ENCODE measurements around the gene SHANK3.

Gene SHANK3

DNA sequence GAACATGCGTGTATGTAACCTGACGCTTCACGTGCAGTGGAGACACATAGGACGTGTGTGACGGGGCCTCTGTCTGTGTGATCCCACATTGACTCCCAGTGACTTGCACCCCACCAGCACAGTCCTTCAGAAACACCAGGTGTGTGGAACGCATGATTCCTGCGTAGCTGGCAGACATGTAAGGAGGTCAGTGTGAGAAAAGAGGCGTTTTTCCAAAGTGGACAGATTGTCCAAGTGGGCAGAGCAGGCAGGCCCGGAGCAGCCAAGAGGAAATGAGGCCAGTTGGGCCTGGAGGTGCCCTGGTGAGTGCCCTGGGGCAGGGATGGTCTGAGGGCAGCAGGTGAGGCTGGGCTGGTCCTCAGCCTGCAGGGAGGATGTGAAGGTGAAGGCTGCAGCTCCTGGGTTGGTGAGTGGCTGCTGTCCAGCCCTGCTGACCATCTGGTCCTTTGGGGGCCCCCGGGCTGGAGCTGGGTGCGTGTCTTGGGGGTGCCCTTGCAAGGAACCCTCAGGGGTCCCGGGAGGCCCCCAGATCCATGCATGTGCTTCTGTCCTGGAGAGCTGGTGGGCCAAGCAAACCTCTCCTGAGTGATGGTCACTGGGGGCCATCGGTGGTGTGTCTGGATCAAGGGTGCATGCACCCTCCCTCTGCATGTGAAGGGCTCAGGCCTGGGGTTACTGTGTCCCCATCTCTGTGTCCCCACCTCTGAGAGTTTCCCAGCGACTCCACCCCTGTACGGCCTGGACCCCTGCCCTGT, 26.6 kb downstream of the SHANK3 start:
- DNase-seq (ENCODE audit: low read depth, low spot score): no peak

DNA sequence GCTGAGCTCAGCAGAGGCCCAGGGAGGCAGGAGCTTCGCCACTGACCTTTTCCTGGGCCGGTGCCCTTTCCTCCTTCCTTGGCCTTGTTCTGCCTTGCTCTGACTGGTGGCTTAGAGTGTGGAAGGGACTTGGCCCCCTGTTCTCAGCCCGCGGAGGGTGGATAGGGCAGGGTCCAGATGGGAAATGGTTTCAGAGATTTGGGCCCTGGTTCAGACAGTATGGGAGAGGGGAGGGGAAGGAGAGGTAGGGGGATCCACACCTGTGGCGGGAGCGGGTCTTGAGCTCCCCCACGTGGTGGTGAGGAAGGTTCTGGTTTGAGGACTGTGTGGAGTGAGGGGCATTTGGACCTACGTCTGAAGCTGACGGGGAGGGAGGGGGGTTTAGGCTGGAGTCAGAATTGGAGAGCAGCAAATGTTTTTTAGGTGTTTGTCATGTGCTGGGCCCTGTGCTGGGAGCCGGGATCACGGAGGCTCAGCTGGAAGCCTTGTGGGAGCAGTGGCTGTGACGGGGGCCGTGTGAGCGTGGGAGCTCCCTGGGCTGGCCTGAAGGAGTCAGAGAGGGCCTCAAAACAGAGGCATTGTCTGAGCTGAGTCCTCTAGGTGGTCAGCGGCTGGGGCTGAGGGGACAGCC, 27.2 kb downstream of the SHANK3 start:
- no peak for DNase-seq (ENCODE audit: low read depth, low spot score)

DNA sequence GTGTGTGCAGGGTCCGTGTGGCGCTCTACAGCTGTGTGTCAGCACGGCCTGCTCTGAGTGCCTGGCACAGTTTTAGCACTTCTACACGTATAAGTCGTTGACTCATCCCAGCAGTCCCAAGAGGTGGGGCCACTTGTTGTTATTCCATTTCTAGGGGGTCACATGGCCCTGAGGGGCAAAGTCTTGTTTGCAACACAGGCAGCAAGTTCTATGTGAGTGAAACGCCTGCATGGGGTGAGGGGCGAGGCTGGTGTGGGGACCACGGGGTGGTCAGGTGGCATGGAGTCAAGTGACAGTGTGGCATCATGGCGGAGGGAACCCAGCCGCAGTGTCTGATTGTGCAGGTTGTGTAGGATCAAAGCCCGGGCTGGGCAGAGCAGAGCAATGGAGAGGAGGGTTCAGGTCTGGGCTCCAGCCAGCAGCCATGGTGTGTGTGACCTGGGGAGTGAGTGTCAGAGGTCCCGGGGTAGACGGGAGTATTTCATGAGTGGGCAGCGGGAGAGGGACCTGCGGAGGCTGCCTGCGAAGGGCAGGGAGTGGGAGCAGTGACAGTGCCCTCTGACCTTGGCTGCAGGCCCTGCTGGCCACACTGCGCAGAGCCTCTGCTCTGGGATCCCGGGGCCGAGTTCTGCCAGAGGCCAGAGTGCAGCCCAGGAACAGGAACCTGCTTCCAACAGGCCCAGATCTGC, 27.9 kb downstream of the SHANK3 start:
- DNase-seq (ENCODE audit: low read depth, low spot score): no peak

DNA sequence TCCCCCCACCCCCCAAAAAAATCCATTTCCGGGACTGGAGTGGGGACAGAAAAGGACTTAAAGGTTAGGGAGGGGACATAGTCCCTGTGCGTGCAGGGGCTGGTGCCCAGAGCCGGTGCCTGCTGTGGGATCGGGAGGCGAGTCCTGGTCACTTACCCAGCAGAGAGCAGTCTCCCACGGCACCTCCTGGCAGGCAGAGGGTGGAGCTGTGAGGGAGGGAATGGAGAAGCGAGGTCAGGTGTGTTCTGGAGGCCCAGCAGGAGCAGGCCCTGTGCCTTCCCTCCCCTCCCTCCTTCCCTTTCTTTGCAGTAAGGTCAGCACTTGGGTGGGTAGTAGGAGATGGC, 28.4 kb downstream of the SHANK3 start:
- DNase-seq (ENCODE audit: low read depth, low spot score): no peak

DNA sequence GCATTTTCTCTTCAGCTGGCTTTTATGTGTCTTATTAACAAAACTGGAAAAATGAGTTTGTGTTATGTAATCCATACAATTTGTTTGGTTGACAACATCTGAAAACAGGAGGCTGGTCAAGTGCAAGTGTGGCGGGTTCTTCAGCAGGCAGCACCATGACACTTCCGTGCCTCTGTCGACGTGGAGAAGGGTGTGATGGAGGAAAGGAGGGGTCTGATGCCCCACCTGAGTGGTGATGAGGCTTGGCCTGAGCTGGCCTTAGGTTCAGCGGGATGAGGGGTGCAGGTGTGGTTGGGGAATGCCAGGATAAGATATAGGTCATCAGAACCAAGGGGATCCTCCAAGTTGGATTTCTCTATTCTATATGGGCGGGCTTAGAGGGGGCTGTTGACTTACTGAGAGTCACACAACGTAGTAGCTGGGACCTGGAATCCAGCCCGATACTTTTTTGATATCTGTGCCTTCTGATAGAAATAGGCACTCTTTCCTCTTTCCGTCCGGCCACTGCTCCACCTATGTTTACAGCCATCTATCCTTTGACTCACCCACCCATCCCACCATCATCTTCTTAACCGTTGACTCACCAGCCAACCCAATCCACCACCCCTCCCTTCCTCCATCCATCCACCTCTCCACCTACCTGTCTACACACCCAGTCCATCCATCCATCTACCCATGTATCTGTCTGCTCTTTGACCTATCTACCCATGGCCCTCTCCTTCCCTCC, 29.0 kb downstream of the SHANK3 start:
- DNase-seq (ENCODE audit: low read depth, low spot score): no peak

DNA sequence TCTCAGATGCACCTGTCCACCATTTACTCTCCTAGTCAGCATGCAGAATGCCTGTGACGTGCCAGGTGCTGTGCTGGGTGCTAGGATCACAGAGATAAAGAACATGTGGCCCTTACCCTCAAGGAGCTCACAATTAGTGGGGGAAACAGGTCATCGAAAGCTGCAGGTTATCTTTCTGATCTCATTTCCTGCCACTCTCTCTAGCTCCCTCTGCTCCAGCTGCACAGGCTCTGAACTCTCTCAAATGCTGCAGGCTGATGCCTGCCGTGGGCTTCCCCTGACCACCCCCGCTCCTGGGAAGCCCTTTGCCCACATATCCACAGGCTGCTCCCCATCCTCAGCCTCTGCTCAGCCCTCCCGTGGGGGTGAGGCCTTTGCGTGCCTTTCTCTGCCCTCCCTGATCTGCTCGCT, 29.6 kb downstream of the SHANK3 start:
- no peak for DNase-seq (ENCODE audit: low read depth, low spot score)

DNA sequence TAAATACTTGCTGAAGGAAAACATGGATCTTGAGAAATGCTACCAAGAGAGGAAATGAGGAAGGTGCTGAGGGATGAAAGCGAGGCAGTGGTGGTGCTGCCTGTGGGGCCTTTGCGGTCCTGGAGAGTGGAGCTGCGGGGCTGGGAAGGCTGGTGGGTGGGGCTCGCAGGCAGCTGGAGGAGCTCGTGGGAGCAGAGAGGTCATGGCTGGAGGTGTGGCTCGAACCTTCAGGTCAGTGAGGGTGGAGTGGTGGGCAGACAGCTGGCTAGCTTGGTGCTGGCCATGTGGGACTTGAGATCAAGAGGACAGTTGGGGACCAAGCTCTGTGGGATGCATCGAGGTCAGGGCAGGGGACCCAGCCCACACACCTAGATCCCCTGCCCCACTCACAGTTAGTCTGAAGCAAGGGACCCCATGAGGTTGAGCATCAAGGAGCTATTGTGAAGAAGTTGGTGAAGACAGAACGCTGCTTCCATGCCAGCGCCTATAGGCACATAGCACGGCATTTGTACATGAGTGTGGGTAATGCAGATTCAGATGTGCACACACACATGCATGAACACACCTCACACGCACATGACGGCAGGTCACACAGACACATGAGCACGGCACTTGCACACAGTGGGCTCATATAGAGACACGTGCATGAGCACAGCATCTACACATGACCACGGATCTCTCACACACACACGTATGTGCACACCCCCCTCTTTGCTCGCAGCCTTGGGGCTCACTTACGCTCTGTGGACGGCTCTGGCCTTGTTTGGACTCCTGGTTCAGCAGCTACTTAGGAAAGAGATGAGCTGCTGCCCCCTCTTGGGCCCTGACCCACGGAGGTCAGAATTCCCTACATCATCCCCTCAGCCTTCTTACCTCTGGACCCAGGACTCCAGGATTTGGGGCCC, 30.4 kb downstream of the SHANK3 start:
- DNase-seq (ENCODE audit: low read depth, low spot score): no peak

DNA sequence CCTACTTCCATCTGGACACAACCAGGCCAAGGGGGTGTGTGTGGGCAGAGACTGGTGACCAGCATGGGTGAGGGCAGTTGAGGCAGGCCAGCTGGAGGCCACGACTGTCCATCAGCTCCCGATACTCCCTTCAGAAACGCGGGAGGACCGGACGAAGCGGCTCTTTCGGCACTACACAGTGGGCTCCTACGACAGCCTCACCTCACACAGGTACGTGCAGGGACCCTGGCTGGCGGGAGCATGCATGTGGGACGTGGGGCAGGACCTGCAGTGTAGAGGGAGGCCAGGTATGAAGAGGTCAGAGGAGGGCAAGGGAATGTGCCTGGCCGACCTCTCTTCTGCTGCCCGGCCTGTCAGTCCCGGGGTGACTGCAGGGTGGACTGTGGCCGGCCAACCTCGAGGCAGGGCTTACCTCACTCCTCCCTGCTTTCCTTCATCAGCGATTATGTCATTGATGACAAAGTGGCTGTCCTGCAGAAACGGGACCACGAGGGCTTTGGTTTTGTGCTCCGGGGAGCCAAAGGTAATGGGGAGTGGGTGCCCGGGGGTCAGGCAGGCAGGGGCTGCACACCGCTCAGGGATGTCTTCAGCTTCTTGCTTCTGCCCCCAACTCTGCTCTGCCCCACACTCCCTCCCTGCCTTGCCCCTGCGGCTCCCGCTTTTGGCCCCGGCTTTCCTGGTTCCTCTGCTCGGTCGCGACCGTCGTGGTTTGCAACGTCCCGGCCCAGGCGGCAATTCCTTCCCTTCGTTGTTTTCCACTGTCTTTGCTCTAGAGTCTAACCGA, 31.3 kb downstream of the SHANK3 start:
- DNase-seq (ENCODE audit: low read depth, low spot score): no peak

DNA sequence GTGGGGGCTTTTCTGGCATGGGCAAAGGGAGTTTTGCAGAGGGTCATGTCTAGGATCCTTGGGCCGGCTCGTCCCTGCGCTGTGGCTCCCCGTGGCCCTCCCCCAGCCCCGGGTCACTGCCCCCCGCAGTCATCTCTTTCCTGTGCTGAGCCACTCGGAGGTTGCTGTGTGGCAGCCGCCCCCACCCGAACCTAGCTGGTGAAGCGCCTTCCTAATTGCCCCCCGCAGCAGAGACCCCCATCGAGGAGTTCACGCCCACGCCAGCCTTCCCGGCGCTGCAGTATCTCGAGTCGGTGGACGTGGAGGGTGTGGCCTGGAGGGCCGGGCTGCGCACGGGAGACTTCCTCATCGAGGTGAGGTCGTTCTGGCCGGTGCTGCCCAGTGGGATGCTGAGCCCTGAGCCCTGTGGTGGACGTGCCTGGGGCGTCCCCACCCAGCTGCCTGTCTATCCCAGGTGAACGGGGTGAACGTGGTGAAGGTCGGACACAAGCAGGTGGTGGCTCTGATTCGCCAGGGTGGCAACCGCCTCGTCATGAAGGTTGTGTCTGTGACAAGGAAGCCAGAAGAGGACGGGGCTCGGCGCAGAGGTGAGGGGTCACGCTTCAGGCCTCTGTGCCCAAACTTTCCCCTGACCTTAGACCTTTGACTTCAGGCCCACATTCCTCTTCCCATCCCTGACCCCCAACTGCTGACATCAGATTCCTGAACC, 32.0 kb downstream of the SHANK3 start:
- DNase-seq (ENCODE audit: low read depth, low spot score): no peak

DNA sequence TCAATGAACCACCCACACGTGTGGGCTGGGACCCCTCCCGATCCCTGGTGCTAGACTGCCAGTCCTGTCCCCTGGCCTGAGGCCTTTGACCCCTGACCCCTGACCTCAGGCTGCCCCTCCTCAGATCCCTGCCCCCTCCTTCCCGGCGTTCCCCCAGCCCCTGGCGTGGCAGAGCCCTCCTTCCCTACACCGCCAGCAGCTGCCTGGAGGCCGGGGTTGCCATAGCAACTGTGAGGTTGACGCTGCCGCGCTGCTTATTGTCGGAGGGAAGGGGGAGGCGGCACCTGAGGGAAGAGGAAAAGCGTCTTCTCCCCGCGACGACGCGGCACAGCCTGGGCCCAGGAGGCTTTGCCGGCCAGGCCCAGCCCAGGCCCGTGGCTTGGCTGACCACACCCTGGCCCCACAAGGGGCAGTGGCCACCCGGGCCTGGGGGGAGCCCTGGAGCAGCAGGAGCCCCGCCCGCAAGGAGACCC, 32.6 kb downstream of the SHANK3 start:
- no peak for DNase-seq (ENCODE audit: low read depth, low spot score)

DNA sequence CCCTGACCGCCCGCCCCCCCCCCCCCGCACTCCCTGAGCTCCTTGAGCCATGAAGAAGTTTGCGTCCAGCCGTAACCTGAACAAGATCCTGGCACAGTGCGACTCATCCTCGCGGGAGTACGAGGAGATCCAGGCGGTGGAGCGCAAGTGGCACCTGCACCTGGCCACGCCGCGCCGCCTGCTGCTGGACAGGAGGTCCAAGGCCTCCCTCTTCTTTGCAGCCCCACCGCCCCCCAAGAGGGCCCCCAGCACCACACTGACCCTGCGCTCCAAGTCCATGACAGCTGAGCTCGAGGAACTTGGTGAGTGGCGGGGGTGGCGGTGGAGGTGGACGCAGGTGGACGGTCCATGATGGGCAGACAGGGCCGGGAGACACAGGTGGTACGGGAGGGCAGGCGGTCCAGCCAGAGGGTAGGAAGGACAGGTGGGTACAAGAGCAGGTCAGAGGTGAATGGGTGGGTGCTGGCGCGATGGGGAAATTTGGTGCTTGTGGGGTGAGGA, 33.3 kb downstream of the SHANK3 start:
- DNase-seq (ENCODE audit: low read depth, low spot score): no peak

DNA sequence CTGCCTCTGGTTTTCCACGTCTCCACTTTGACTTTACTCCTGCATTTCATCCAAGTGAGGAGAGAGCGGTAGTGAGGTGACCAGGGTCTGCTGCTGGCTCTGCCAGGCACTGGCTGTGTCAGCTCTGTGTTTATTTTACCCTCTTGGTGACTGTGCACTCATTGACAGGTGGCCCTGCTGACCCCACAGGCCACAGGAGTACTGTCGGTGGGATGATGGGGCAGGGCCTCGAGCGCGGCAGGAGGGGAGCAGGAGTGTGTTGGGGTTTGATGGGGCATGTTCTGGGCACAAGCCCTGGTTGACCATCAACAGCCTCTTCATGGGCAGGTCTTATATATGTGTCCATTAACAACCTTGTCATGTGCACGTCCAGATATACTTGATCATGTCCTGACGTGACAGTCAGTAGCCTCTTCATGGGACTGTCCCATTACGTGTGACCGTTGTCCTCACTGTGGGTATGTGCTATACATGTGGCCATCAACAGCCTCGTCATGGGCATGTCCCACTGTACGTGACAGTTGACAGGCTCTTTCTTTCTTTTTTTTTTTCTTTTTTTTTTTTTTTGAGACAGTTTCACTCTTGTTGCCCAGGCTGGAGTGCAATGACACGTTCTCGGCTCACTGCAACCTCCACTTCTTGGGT, 34.0 kb downstream of the SHANK3 start:
- no peak for DNase-seq (ENCODE audit: low read depth, low spot score)

DNA sequence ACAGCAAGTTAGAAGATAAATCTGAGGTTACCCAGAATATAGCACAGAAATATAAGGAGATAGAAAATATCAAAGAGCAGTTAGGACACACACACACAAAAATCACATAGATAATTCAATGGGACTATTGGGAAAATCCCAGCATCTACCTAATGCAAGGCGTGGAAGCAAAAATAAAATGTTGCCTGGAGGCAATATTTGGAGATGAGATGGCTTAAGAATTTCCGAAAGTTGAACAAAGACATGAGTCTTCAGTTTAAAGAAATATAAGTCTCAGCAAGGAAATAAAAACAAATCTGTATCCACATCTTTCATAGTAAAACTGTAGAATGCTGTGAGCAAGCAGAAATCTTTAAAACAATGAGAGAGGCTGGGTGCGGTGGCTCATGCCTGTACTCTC, 35.9 kb downstream of the SHANK3 start:
- no peak for DNase-seq (ENCODE audit: low read depth, low spot score)

DNA sequence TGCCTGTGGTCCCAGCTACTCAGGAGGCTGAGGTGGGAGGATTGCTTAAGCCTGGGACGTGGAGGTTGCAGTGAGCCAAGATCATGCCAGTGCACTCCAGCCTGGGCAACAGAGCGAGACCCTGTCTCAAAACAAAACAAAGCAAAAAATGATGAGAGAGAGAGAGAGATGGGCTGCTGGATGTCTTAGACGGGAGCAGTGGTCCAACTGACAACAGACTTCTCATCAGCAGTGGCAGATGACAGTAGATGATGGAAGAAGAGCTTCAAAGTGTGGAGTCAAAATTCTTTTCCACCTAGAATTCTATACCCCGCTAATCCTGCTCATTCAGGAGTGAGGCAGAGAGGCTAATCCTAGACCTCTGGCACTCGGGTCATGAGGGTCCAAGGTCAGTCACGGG, 36.4 kb downstream of the SHANK3 start:
- no peak for DNase-seq (ENCODE audit: low read depth, low spot score)

DNA sequence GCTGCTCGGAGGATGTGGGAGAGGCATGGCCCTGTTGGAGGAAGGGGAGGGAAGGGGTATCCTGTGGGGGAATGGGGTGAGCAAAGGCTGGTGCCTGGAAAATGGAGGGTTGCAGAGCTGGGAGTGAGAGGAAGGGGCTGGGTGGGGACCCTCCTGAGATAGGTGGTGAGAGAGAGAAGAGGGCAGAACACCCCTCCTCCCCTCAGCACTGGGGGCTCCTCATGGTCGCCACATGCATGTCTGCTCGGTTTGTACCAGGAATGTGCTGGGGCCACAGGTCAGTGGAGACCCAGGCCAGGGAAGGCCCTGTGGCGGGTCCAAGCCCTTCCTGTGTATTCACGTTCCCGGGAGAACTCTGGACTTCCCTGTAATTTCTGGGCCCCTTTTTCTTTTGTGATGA, 37.6 kb downstream of the SHANK3 start:
- no peak for DNase-seq (ENCODE audit: low read depth, low spot score)

DNA sequence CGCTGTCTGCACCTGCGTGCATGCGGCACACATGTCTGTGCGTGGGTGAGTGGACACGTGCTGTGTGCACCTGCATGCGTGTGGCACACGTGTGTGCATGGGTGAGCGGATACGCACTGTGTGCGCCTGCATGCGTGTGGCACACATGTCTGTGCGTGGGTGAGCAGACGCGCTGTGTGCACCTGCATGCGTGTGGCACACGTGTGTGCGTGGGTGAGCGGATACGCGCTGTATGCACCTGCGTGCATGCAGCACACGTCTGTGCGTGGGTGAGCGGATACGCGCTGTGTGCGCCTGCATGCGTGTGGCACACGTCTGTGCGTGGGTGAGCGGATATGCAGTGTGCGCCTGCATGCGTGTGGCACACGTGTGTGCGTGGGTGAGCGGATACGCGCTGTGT, 38.3 kb downstream of the SHANK3 start:
- no peak for DNase-seq (ENCODE audit: low read depth, low spot score)

DNA sequence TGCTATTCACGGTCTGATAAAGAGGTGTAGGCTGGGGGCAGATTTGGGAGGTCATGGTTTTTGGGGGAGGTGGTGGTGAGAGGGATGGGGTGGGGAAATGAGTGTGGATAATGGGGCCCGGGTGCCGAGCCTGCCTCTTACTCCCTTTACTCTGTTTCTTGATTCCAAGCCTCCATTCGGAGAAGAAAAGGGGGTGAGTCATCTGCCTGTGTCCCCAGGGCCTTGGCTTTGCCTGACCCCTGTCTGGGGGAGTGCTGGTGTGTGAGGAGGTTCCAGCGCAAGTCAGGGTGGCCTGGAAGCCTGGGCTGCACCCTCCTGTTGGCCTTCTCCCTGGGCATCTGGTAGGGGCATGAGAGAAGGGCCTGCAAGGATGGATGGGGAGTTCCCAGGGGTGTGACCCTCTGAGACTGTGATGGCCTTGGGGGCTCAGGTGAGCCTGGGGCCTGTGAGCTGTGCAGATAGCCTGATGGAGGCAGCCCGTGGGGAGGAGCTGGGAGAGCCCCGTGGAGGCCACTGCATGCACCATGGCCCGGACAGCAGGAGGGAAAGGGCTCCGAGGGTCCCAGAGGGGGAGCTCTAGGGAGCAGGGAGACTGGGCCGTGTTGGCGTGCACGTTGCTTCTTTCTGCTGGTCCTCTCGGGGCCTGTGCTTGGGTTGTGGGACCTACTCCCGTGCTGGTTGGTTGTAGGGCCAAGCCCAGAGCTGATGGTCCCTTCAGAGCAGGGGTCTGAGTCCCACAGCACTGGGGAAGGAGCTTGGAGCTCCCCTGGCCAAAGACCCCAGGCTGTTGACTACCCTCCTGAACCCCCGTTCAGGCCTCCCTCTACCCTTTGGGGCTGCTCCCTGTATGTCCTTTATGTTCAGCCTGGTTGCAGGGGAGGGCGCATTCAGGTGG, 39.1 kb downstream of the SHANK3 start:
- DNase-seq (ENCODE audit: low read depth, low spot score): no peak
